HG03432 (cell line): ENCODE data around the gene ELFN2.

ENCODE experiments used
- ATAC-seq: cut with Tn5 transposase; IDR thresholded peaks from one replicate; pipeline ENCODE4 v1.9.1; 2021; ENCODE audit warnings: mild to moderate bottlenecking, moderate library complexity; ENCODE audit not compliant: unreplicated experiment

ELFN2 gene

DNA sequence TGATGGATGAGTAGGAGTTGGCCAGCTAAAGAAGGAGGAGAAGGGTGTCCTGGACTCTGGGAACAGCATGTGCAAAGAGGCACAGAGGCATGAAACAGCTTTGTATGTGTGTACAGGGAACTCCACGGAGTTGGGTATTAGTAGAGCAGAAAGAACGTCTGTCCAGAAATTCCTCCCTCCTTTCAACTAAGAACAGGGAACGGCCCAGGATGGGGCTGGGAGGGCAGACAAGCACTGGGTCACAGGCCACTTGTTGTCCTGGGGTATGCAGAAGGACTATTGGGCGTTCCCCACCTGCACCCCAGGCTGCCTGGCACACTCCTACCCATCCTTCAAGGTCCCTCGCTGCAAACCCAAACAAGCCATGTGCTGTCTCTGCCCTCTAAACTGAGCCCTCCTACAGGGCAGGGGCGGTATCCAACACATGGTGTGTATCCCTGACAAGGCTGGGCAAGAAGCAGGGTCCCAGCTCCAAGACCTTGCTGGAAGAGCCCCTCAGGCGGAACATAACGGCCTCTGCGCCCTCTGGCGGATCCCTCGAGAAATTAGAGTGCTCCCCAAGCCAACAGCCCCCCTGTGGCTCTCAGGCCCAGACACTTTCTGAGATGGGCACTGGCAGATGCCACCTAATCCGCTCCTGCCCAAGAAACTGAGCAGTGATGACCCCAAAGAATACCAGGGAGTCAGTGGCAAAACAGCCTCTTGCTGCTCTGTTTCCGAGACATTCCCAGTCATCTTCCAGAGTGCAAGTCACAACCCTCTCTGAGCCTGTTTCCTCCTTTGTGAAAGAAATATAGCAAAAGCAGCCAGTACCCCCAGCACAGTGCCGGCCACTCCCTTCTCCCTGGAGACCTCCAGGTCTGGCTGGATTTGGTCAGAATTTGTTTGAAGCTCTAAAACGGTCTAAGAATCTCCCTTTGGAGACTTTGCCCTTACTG, 1.6 kb upstream of the ELFN2 start:
- ATAC-seq: no peak

DNA sequence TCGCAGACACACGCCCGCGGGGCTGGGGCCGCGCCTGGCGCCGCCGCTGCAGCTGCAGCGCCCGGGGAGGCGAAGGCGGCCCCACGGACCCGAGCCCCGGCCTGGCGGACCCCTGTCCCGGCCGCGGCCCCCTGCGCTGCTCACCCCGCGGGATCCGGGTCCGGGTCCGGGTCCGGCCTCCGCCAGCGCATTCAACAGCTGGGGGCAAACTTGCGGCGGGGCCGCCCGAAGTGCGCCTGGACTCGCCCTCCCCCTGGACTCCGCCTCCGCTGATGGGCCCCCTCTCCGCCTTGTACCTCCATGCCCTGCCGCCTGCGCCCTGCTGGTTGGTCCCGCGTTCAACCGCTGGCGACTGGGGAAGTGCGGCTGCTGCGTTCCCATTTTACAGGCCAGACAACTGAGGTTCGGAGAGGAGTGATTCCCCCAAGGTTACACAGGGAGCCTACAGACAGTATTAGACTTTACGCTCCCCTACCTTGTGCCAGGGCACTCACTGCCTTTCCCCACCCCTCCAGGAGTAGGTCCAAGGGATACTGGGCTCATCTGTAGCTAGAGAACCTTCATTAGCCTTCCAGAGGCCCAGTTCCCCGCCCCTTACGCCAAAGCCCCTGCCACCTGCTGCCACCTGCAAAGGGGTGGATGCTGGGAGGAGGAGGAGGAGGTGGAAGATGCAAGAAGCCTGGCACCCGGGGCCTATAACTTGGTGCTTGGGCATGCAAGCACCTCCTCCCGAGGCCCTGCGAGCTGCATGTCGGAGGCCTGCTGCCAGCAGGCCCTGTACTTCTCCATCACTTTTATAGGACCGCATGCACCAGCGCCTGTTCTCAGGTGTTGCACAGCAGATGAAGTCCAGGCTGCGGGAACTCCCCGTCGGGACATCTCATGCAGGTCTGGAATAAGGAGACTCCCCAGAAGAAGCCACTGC, 694 bp upstream of the ELFN2 start:
- no peak for ATAC-seq

DNA sequence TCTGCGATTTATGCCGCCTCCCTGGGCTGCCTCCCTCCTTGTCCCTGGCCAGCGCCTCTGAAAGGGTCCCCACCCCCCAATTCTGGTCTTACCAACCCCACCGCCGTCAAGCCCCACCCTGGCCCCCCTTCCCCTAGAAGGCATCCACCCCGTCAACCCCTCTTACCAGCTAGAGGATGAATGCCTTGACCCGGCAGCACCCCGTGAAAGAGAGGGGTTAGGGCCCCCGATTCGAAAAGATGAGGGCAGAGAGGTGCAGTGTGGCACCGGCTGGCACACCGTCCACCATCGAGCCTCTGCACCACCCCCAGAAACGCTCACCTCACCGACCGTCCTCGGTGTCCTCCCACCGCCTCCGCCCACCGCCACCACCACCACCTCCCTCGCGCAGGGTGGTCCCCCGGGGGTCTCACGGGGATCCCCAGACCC, 559 bp downstream of the ELFN2 start:
- ATAC-seq: no peak

DNA sequence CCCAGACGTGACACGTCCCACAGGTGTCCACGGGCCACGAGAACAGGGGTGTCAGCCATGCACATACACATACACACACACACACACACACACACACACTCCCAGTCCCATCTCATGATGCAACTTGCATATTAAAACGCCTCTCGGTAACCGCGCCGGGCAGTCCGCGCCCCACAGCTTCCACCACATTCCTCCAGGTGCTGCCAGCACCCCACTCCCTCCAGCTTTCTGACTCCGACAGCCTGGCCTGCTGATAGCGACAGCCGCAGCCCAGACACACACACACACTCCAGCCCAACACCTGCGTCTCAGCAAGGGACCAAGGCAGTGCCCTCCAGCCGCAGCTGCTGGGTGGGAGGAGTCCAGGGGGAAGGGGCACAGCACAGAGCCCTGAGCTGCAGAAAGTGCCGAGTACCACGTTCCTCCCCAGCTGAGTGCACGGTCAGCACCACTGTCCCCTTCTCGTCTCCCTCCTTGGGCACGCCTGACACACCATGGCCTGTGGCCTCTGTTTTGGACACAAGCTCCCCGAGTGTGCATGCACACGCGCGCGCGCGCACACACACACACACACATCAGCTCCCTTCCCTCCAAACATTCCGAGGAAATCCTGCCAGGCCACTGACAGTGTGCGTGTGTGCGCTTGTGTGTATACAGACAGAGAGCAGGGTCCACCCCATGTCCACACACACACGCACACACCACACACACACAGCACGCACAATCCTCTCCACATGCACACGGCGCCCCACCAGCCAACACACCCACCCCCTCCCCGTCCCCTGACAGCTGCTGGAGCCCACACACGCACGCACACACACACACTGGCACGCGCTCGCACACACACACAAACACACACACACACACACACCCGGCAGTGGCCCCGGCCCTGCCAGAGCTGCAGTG, 1.2 kb downstream of the ELFN2 start:
- no peak for ATAC-seq

DNA sequence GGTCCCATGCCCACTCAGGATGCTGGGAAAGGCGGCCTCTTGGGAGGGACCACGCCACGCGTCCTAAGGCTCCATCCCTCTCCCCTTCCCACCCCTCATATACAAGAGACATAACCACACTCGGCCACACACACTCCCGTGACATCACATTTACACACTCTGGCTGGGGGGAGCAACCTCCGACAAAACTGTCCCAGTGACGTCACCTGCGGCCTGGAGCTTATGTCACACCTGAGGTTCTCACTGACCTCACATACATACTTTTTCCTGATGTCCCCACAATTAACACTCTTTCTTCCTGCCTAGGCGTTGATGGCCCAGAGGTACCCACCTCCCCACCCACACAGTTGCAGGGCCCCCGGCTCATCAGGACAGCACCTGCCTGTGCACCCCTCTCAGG, 1.9 kb downstream of the ELFN2 start:
- ATAC-seq: no peak

DNA sequence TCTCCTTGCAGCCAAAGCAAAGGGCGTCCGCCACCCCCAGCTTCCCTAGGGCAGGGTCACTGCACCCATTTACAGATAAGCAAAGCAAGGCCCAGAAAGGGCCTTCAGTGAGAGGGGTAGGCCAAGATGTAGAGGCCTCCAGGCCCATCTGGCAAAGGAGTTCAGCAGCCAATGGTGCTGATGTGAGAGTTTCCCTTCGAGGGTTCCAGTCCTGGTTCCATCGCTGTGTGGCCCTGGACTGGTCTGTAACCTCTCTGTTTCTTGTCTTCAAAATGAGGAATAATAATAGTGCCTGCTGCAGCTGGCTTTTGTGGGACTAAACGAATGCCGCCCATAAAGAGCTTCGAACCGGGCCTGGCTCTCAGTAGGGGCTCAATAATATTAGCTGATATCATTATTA, 4.0 kb downstream of the ELFN2 start:
- no peak for ATAC-seq

DNA sequence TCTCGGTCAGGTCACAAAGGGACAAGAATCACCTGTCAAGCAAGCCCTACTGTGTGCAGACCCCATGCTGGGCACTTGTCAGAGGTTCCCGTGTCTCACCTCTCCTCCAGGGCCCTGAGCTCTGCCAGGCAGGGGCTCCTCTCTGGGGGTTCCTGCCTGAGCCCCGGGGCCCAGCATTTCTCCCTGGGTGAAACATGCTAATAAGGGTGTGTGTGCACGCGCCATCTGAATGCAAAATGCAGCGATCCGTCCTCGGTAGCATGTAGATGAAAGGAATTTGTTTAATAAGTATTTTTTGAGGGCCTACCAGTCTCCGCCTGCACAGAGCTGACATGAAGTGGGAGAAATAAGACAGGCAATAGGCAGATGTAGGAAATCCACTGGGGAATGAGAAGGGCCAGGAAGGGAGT, 5.8 kb downstream of the ELFN2 start:
- ATAC-seq: no peak

DNA sequence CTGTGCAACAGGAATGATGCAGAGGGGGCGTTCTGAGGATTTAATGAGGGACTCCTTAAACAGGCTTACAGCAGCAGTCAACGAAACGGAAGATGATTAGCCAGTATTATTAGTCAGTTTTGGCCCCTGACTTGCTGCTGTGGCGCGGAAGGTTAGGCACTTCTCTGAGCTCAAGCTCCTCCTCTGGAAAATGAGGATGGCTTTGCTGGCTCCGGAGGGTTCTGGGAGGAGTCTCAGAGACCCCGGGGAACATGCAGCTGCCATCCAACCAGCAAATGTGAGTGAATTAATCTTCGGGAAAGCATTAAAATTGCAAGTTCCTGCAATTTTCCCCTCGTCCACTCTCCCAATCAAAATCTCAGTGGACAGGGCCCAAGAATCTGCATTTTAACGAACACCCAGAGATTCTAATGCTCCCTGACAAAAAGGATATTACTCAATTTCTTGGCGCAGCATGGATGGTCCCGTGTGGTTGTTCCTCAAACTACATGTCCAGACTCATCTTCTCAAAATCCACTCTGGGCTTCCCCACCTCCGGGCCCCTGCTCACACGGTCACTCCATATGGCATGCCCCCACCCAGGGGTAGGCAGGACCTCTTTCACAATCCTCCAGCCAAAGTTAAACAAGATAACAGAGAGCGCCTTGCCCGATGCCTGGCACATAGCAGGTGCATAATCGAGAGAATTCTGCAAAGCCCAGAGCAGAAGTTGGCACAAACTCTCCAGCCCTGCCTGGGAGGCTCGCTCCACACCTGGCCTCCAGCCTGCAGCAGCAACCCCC, 6.4 kb downstream of the ELFN2 start:
- ATAC-seq: no peak

DNA sequence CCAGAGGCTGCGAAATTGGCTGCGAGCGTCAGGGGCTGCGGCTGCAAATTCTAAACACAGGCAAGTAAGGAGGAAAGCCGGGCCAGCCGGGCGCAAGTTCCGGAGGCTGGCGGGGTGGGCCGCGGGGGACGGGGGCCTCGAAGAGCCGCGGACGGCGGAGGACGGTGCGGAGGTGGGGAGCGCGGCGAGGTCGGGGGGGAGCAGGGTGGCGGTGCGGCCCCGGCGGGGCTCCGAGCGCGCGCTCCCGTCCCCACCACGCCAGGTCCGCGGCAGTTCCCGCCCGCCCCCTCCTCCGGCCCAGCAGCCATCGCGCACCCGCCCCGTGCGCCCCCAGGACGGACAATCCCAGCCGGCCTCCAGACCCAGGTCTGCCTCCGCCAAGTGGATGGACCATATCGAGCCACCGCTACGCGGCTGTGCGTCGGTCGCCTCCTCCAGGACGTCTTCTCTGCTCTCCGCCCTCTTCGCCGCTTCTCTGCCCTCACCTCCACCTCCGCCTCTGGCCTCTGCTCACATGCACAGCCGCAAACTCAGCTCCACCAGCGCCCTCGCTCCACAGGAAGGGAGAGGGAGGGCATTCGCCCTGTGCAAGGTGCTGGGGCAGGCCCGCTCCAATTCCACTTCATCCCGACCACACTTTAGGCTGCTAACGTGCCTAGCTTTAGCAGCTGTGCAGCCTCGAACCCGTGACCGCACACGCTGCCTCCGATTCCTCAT, 7.2 kb downstream of the ELFN2 start:
- ATAC-seq: no peak

DNA sequence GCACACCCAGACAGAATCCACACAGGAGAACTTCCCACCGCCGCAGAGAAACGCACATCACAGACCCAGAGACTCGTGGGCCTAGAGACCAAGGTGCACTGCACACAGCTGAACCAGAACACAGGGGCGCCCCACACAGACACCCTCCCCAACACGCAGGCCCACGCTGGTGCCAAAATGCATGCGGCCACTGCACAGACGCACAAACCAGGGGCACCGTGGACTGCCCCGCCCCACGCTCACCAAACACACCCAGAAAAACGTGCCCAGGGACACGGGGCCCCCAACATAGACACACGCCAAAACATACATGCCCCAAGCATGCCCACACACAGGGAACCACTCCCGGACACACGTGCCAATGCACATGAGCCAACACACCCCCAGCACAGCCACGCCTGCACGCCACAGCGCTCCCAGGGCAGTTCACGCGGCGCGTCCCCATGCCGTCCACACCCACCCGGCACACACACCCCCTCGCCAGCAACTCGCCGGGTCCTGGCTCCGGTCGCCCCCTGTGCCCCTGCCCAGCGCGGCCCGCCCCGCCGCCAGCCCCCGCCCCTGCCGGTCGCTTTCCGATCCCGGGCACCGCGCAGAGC, 7.8 kb downstream of the ELFN2 start:
- ATAC-seq: no peak

DNA sequence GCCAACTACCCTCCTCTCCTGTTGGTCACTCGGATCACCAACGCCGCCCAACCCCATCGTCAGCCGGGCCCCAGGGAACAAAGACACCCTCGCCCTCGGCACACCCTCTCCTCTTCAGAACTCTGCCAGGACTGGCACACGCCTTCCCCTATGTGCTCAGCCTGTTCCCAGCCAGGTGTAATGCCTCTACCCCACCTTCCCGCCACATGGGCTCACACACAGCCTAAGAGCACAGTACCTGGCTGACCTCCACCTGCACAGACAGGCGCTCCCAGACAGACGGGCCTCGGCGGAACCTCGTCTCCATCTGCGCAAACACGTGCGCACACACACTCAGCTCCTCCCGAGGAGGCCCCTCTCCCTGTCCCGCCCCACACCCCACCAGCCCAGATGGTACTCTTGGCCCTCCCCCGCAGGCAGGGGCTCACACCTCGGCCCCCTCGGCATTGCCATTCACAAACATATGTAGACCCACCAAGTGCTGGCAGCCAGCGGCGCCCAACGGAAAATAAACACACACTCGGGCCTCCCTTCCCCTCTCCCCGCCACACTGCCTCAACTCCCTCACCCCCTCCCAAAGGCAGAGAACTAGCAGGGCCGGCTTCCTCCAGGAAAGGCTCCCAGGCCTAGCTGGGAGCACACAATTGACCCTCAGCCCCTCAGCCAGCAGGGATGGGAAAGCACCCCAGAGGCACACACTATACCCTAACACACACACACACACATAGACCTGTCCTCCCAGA, 8.5 kb downstream of the ELFN2 start:
- ATAC-seq: no peak

DNA sequence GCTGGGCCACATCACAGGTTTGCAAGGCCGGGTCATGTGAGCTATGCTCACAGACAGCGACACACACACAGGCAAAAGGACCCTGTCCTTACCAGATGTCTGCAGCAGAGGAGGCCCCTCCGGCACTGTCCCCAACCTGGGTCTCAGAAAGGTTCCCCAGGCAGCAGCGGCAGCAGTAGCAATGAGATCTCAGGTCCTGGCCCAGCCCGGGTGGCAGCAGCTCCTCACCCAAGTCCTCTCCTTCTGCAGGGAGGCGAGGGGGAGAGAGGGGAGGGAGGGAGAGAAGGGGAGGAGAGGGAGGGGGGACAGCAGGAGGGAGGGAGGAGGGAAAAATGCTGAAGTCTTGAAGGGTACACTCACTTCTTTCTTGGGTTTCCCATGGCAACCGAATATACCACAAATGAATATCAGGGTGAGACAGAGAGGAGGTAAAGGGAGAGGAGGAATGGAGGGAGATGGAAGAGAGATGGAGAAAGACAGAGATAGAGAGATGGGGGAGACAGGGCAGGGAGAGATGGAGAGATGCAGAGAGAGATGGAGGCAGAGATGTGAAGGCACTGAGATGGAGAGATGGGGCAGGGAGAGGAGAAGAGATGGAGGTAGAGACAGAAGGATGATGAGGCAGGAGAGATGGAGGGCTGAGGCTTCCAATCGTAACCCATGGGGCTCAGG, 9.5 kb downstream of the ELFN2 start:
- no peak for ATAC-seq

DNA sequence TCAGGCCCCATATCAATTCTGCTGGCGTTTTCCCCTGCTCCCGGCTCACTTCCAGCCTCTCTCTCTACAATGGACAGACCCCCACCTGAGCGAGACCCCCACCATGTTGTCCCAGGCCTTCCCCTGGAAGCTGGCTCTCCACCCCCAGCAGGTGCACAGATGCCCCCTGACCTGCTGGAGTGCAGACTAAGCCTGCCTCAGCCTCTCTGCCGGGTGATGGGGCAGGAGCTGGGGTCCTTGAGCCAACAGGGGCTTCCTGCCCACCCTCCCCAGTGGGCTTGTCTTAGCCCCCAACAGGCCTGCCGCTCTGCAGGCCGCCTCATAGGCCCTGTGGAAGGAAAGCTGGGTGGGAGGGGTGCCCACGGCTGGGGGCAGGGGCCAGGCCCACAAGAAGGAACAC, 10.0 kb downstream of the ELFN2 start:
- ATAC-seq: no peak

DNA sequence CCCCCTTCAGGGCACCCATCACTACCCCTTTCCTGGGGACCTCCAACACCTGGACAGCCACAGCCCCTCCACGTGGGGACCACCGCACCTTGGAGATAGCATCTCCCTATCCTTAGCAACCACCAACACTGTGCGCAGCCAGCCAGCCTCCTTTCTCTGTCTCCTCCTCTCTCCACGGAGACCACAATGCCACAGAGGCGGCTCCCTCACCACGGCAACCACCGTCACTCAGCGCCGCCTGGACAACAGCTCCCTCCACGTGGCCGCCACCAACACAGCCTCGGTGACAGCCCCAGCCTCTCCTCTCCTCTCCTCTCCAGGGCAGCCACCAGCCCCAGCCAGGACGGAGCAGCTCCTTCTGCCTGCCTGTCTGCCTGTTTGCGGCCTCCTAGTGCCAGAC, 10.5 kb downstream of the ELFN2 start:
- ATAC-seq: no peak

DNA sequence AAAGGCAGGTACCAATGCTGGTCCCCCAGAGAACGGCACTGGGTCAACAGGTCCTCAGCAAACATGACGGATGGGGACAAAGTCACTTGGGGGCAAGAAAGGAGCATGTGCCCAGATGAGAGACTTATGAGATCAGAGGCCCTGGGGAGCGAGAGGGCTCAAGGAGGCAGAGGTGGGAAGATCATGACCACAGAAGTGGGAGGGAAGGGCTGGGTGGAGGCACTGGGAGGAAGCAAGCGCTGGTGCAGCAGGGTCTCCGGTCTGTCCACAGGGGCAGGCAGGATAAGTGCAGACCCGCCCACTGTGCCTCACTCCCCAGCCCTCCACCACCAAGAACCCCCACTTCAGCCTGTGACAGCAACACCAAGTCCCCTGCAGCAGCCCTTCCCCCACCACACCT, 10.9 kb downstream of the ELFN2 start:
- ATAC-seq: no peak

DNA sequence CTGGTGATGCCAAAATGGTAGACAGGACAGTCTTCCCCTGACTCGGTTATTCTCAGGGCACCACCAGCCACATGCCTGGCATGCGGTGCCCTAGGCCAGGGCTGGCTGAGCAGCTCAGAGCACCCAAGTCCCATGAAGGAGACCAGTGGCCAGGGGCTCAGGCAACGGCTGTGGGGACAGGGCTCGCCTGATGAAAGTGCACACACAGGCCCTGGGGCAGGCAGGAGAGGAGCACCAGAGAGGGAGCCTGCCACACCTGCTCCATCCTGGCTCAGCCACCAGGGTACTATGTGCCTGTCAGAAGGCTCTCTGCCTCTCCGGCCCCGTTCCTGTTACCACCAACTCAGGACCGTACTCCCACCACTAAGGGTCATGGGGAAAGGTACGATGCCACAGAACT, 12.1 kb downstream of the ELFN2 start:
- ATAC-seq: no peak

DNA sequence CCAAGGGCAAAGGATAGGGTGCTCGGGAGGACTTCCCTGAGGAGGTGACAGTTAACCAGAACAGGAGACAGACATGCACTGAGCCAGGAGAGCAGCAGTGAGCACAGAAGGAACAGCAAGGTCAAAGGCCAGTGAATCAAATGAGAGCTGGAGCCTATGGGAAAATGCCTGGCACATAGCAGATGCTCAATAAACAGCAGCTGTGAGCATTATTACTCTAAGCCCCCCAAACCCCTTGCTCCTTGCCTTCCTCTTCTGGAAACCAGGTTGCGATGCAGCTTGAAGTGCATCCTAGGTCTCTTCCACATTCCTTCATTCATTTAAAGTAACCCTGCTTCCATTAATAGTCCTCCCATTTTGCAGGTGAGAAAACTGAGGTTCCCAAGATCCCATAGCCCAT, 13.0 kb downstream of the ELFN2 start:
- ATAC-seq: no peak

DNA sequence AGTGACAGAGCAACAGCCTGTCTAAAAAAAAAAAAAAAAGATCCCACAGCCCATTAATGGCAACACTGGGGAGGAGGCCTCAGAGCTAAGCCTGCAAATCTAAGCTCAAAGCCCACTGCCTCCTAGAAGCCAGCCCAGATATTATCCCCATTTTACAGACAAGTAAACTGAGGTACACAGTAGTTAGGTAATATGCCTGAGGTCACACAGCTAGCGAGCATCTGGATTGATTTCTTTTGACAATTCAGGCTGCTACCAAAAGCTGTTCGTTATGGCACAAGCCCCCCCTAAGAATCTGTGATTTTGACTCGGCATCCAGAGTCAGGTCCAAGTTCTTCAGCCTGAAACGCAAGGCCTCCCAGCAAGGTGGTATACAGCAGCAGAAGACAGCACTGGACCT, 13.7 kb downstream of the ELFN2 start:
- no peak for ATAC-seq
